ENCODE data around the gene NUDT6. TPM values are rescaled to one million over a fixed set of nuclear protein-coding genes. Genes with fewer than 3 reads are reported as not detected.

Gene NUDT6
- 10.1 and 10.5 TPM in 2 replicates for polyA plus RNA-seq (2012; rRNA removed)
- polyA plus RNA-seq (2012; cell fraction: cytosol; rRNA removed), result 9.1 and 9.6 TPM in 2 replicates
- 10.1 and 10.4 TPM in 2 replicates for polyA plus RNA-seq (2012; cell fraction: nucleus; rRNA removed)

GRCh38 chr4:122921971-122922876 is at the start of gene NUDT6:
Gene NUDT6 (minus strand): TSS chr4:122922597. CDS start chr4:122922572, 25 bp downstream.
- H2AFZ ChIP-seq (ENCODE audit: low read depth), result peak within 1 kb of the TSS; percentile 94
- H3K4me1 ChIP-seq (ENCODE audit: control insufficient read depth in 1 of 2, insufficient read depth in 2 of 2, low read depth in 1 of 2, low read length in 1 of 2), result peaks cover 7% of the 10 kb centered on the region in 2 experiments; a peak in 3 of 4 replicates
- H3K27ac ChIP-seq (ENCODE audit: low read depth in 2 of 2, low read length in 1 of 2), result peak within 1 kb of the TSS; percentile 67 to 95
- WGBS (ENCODE audit: low lambda C conversion rate), result 2% methylated on average over 30 of the region's 63 CpGs
- peaks cover 68% of the 10 kb centered on the region for H3K79me2 ChIP-seq (ENCODE audit: insufficient read depth)
- peak within 1 kb of the TSS; percentile 75 for H3K9ac ChIP-seq
- H3F3A ChIP-seq (replicated peaks; ENCODE audit: insufficient read depth), result peaks cover 16% of the 10 kb centered on the region
- ChIA-PET POLR2A (interaction anchor here (1.2 to 1.3 kb wide), 2 partner anchors 10 to 190 kb away, joined by 4 to 5 read pairs; partner anchors contain the start of gene BBS12), CTCF (interaction anchor here (0.9 to 4.6 kb wide), 6 partner anchors 8 to 222 kb away, joined by 3 to 43 read pairs (median 5); no protein-coding TSS in a partner anchor)
- H4K20me1 ChIP-seq (ENCODE audit: insufficient read depth), result no peaks in the 10 kb centered on the region
- peak within 1 kb of the TSS; percentile 81 for H3K4me2 ChIP-seq
- no peaks in the 10 kb centered on the region for H3K36me3 ChIP-seq (replicated peaks in 1 of 2; ENCODE audit: control insufficient read depth in 1 of 2, insufficient read depth in 2 of 2, low read length in 1 of 2)
- no peaks in the 10 kb centered on the region for H3K9me2 ChIP-seq
- H3K9me3 ChIP-seq, result no peaks in the 10 kb centered on the region
- H3K27me3 ChIP-seq (ENCODE audit: insufficient read depth), result no peaks in the 10 kb centered on the region
- peak within 1 kb of the TSS; percentile 77 to 96 for H3K4me3 ChIP-seq (ENCODE audit: low read depth in 2 of 2, low read length in 1 of 2)
- peak; percentile 79 for DNase-seq
- TF ChIP-seq USF2 (IDR thresholded peaks at IDR 0.05; ENCODE audit: borderline replicate concordance, low read depth, low read length), result no peak
- TF ChIP-seq FOXJ3 (CRISPR knock-in tag; IDR thresholded peaks at IDR 0.05), result no peak
- no peak for TF ChIP-seq EZH2phosphoT487 (IDR thresholded peaks at IDR 0.05; ENCODE audit: borderline replicate concordance, low read depth)
- peak; percentile 34; the same call in 1 of the 2 replicates for TF ChIP-seq MAX (IDR thresholded peaks at IDR 0.05; ENCODE audit: low read depth)
- TF ChIP-seq POLR2AphosphoS5 (IDR thresholded peaks at IDR 0.05; ENCODE audit: low read depth, low read length), result peak; percentile 36
- peak; percentile 24; the same call in 1 of the 2 replicates for TF ChIP-seq RXRA (IDR thresholded peaks at IDR 0.05; ENCODE audit: borderline replicate concordance, low read depth)
- TF ChIP-seq ELF1 (IDR thresholded peaks at IDR 0.05), result no peak
- TF ChIP-seq GABPA (IDR thresholded peaks at IDR 0.05; ENCODE audit: low read depth), result peak; percentile 55
- peak; percentile 18; the same call in 1 of the 2 replicates for TF ChIP-seq TEAD4 (IDR thresholded peaks at IDR 0.05; ENCODE audit: borderline replicate concordance, insufficient read depth)
- 0 out of 2 replicates have a peak, but pooled peaks have one; percentile 38 for TF ChIP-seq USF1 (IDR thresholded peaks at IDR 0.05; ENCODE audit: borderline replicate concordance, low read depth)
- TF ChIP-seq FOSL2 (IDR thresholded peaks at IDR 0.05; ENCODE audit: borderline replicate concordance, low read depth), result no peak
- no peak for TF ChIP-seq EP300 (IDR thresholded peaks at IDR 0.05; ENCODE audit: borderline replicate concordance in 1 of 2, low read depth in 1 of 2, low read length in 1 of 2)
- TF ChIP-seq GATA2 (CRISPR knock-in tag; IDR thresholded peaks at IDR 0.05), result no peak
- no peak for TF ChIP-seq NFIC (IDR thresholded peaks at IDR 0.05; ENCODE audit: borderline replicate concordance)
- peak; percentile 53; the same call in 1 of the 2 replicates for TF ChIP-seq TAF1 (IDR thresholded peaks at IDR 0.05; ENCODE audit: borderline replicate concordance, low read depth, low read length)
- peak; percentile 36; the same call in 1 of the 2 replicates for TF ChIP-seq SIN3A (IDR thresholded peaks at IDR 0.05; ENCODE audit: borderline replicate concordance, low read depth, low read length)
- no peak for TF ChIP-seq RFX5 (IDR thresholded peaks at IDR 0.05; ENCODE audit: low read length)
- TF ChIP-seq RAD21 (IDR thresholded peaks at IDR 0.05; ENCODE audit: low read length), result no peak
- no peak for TF ChIP-seq NRF1 (IDR thresholded peaks at IDR 0.05; ENCODE audit: low read depth, low read length)
- no peak for TF ChIP-seq RCOR1 (IDR thresholded peaks at IDR 0.05; ENCODE audit: low read length)
- TF ChIP-seq CHD2 (IDR thresholded peaks at IDR 0.05; ENCODE audit: low read length, partially characterized antibody), result no peak
- no peak for TF ChIP-seq JUND (IDR thresholded peaks at IDR 0.05)
- TF ChIP-seq PBX3 (IDR thresholded peaks at IDR 0.05), result no peak
- 0 out of 2 replicates have a peak, but pooled peaks have one; percentile 25 for TF ChIP-seq REST (IDR thresholded peaks at IDR 0.05; ENCODE audit: low read depth, low read length)

Measured in SK-N-SH (cell line).